Measurements from ENCODE around the gene NRG3. TPM values are rescaled to one million over a fixed set of nuclear protein-coding genes. Genes with fewer than 3 reads are reported as not detected.

The NRG3 gene
- total and polyA plus RNA-seq, 3 donors from 2014 or later, result 2.7 to 3.9 (median 2.7) TPM

- Histone ChIP-seq H3K4me1 (no peaks in the 10 kb centered on the region), H3K27ac (no peak overlapping the region), H3K9me3 (no peaks in the 10 kb centered on the region), H3K36me3 (ENCODE audit: low read depth, missing control alignments) (no peaks in the 10 kb centered on the region), H3K27me3 (no peaks in the 10 kb centered on the region), H3K4me3 (no peak overlapping the region)
- no peak for DNase-seq
- no peak for TF ChIP-seq CTCF (IDR thresholded peaks at IDR 0.05)
- no peak for TF ChIP-seq POLR2A (IDR thresholded peaks at IDR 0.05)
- intact Hi-C loops (cut with DNase I; ENCODE audit: low total_unique reads), result no loop called here
- 73 to 77% methylated on average over 4 of the region's 4 CpGs for WGBS, 2 donors
These were observed 536.4 kb downstream of the NRG3 start for GRCh38 chr10:82411416-82411815.

DNA sequence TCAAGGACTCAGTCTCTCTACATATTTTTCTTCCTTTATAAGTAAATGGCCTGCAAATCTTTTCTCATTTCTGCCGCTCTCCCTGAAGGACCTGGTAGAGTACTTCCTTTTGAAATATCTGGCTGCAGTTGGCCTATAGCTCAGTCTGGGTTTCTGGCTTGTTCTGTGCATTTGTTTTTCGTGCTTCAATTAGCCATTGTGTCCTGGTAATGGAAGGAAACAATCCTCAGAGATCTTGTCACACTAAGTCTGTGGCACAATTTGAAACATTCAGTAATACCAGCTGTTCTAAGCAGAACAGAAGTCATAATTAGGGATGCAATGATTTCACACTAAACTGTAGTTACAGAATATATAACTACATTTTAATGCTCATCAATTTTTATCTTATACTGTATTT, 545.0 kb downstream of the NRG3 start:
- Histone ChIP-seq H3K4me1 (no peaks in the 10 kb centered on the region), H3K4me3 (no peak overlapping the region), H3K27ac (no peak overlapping the region), H3K27me3 (no peaks in the 10 kb centered on the region), H3K36me3 (ENCODE audit: low read depth, missing control alignments) (no peaks in the 10 kb centered on the region), H3K9me3 (no peaks in the 10 kb centered on the region)
- DNase-seq, result no peak
- intact Hi-C loops (cut with DNase I; ENCODE audit: low total_unique reads), result no loop called here
- no peak for TF ChIP-seq POLR2A (IDR thresholded peaks at IDR 0.05)
- TF ChIP-seq CTCF (IDR thresholded peaks at IDR 0.05), result no peak
- WGBS, 2 donors, result 72 to 76% methylated on average over 2 of the region's 2 CpGs

- Histone ChIP-seq H3K4me1 (no peaks in the 10 kb centered on the region), H3K36me3 (ENCODE audit: low read depth, missing control alignments) (no peaks in the 10 kb centered on the region), H3K27me3 (no peaks in the 10 kb centered on the region), H3K9me3 (no peaks in the 10 kb centered on the region), H3K4me3 (no peak overlapping the region), H3K27ac (no peak overlapping the region)
- intact Hi-C loops (cut with DNase I; ENCODE audit: low total_unique reads), result no loop called here
- TF ChIP-seq CTCF (IDR thresholded peaks at IDR 0.05) (no peak), POLR2A (IDR thresholded peaks at IDR 0.05) (no peak)
- no peak for DNase-seq
These were observed 554.3 kb downstream of the NRG3 start for GRCh38 chr10:82429302-82429701.

DNA sequence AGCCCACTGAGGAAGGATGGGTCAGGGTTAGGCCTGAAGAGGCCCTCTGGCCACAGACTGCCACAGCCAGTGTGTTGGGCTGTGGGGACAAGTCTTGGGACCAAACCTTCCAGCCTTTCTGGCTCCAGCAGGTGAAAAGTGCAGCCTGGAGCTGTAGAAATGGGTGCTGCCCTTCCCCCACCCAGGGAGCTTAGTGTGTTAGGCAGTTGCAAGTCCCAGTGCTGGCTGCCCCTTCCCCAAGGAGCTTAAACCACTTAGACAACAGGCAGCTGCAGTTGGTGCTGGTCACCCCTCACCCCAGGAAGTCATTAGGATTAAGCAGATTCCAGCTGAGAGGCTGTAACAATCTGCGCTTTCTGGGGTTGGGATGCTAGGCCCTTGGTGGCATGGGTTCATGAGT, 563.3 kb downstream of the NRG3 start:
- intact Hi-C loops (cut with DNase I; ENCODE audit: low total_unique reads), result no loop called here
- H3K36me3 ChIP-seq (ENCODE audit: low read depth, missing control alignments), result no peaks in the 10 kb centered on the region
- no peaks in the 10 kb centered on the region for H3K27me3 ChIP-seq
- no peak for TF ChIP-seq CTCF (IDR thresholded peaks at IDR 0.05)
- TF ChIP-seq POLR2A (IDR thresholded peaks at IDR 0.05), result no peak
- DNase-seq, result no peak
- 93 to 100% methylated on average over 1 of the region's 1 CpG for WGBS, 2 donors
- H3K4me1 ChIP-seq, result no peaks in the 10 kb centered on the region
- no peak overlapping the region for H3K27ac ChIP-seq
- H3K4me3 ChIP-seq, result no peak overlapping the region
- no peaks in the 10 kb centered on the region for H3K9me3 ChIP-seq

GRCh38 chr10:82440775-82441174, 565.8 kb downstream of the NRG3 start:
- Histone ChIP-seq H3K27me3 (no peaks in the 10 kb centered on the region), H3K27ac (no peak overlapping the region), H3K4me1 (no peaks in the 10 kb centered on the region), H3K9me3 (no peaks in the 10 kb centered on the region), H3K4me3 (no peak overlapping the region), H3K36me3 (ENCODE audit: low read depth, missing control alignments) (no peaks in the 10 kb centered on the region)
- DNase-seq, result no peak
- no peak for TF ChIP-seq CTCF (IDR thresholded peaks at IDR 0.05)
- no peak for TF ChIP-seq POLR2A (IDR thresholded peaks at IDR 0.05)
- intact Hi-C loops (cut with DNase I; ENCODE audit: low total_unique reads), result no loop called here

All from testis (tissue), 3 donors.